ENCODE measurements around the gene TNIK. TPM values are rescaled to one million over a fixed set of nuclear protein-coding genes. Genes with fewer than 3 reads are reported as not detected.
"Not testable (repeated sequence)": the region's sequence is repeated elsewhere in the genome, so short reads cannot be mapped to it uniquely, and the experiment has no call there.

The TNIK gene
- total RNA-seq, 1 experiment from 2014 or later: 5.5 TPM

DNA sequence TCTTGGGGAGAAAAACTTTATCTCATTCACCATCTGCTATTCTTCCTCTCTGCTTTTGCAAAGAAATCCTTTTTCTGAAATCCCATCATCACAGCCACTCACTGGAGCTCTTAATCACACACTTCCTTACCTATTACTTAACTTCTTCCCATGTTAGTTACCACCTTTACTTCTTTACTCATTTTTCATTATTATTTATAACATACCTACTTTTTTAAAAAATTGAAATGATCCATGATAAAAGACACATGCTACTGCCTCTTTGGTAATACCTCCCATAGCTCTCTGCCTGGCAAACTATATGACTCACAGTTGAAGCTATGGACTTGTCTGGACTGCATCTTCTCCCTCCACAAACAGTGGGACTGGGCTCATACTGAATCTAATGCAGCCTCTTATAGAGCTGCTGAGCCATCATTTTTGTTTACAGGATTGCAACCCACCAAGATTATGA, 150.3 kb downstream of the TNIK start:
- peak; percentile 39 for DNase-seq (ENCODE audit: low spot score)

DNA sequence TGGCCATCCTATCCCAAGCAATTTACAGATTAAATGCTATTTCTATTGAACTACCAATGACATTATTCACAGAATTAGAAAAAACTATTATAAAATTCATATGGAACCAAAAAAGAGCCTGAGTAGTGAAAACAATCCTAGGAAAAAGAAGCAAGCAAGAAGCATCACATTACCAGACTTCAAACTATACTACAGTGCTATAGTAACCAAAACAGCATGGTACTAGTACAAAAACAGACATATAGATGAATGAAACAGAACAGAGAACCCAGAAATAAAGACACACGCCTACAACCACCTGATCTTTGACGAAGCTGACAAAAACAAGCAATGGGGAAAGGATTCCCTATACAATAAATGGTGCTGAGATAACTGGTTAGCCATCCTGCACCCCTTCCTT, 152.2 kb downstream of the TNIK start:
- DNase-seq (ENCODE audit: low spot score): no peak

DNA sequence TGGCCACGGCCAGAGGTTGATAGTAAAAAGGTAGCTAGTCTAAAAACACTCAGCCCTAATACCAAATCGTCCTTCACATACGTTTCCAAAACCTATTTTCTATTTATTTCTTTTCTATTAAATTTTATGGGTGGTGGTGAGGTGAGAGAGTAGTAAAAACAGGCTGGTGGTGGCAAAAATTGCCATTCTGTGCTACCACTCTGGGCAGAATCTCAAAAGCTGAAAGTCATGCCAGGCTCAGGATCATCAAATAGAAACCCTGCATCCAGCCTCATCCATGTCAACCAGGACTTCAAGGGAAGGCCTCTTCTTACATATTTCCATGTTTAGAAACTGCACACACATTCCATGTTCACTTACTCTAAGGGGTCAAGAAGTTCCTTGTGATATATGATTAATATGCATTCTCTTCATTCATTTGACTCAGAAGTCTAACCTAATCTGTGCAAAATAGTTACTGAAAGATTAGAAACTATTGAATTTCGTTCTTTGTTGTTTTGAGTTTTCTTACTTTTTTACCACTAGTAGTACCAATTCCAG, 153.1 kb downstream of the TNIK start:
- DNase-seq (ENCODE audit: low spot score): no peak

DNA sequence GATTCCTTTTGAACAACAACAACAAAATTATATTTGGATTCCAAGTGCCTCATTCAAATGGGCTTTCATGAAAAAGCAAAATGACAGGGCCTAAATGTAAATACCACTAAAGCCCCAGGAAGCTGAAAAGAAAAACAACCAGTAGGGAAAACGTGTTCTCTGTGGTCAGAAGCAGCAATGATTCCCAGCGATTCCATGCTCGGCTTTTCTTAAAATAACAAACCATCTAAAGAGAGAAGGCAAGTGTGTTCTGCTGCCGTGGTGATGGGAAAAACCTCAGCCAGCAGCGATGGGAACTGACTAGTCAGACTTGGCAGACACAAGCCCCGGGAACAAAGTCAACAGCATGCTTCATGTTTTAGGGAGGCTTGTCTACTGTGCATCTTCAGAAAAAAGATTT, 153.6 kb downstream of the TNIK start:
- DNase-seq (ENCODE audit: low spot score): peak; percentile 92

DNA sequence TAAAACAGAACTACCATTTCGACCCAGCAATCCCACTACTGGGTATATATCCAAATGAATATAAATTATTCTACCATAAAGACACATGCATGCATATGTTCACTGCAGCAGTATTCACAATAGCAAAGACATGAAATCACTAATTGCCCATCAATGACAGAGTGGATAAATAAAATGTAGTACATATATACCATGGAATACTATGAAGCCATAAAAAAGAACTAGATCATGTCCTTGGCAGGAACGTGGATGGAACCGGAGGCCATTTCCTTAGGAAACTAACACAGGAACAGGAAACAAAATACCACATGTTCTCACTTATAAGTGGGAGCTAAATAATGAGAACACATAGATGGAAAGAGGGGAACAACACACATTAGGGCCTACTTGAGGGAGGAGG, 154.4 kb downstream of the TNIK start:
- DNase-seq (ENCODE audit: low spot score): not testable (repeated sequence)

DNA sequence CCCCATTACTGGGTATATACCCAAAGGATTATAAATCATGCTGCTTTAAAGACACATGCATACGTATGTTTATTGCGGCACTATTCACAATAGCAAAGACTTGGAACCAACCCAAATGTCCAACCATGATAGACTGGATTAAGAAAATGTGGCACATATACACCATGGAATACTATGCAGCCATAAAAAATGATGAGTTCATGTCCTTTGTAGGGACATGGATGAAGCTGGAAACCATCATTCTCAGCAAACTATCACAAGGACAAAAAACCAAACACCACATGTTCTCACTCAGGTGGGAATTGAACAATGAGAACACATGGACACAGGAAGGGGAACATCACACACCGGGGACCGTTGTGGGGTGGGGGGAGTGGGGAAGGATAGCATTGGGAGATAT, 155.7 kb downstream of the TNIK start:
- not testable (repeated sequence) for DNase-seq (ENCODE audit: low spot score)

DNA sequence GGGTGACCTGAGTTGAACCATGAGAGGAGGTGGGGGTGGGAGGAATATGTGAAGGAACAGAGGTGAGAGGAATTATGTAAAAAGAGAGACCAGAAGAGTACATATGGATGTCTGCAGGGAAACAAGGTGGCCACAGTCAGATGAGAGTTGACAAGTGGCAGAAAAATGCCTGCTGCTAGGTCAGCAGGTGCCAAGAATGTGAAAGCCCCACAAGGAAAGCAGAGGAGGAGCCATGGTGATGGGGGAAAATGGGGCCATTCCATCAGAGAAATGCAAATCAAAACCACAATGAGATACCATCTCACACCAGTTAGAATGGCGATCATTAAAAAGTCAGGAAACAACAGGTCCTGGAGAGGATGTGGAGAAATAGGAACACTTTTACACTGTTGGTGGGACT, 156.2 kb downstream of the TNIK start:
- DNase-seq (ENCODE audit: low spot score): not testable (repeated sequence)

DNA sequence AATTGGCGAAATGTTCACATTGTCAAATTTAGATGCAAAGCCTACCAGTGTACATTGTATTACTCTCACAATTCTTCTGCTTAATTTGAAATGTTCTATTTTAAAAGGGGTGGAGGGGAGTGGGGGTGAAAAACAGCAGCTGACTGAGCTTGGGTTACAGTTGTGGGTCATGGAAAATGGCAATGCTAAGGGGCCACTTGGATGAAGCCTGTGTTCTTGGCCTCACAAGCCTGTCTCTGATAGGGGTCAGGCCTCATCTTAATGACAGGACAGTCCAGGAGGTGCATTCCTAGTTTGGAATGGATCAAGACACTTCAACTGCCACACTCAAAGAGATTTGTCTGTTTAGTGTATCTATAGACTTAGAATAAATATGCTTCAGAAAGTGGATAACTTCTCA, 158.2 kb downstream of the TNIK start:
- no peak for DNase-seq (ENCODE audit: low spot score)

DNA sequence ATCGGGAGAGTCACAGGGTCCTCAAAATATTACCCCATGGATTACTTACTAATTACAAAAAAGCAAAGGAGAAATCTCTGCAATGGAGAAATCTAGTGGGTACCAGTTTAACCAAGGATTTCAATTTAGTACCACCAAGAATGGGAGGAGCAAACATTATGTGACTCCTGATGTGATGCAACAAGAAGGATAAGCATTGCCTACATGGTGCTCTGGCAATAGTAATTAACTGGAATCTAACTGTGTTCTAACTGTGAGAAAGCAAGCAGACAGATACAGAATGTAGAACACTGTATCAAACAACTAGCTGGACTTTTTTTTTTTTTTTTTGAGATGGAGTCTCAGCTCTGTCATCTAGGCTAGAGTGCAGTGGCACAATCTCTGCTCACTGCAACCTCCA, 159.2 kb downstream of the TNIK start:
- DNase-seq (ENCODE audit: low spot score): no peak

DNA sequence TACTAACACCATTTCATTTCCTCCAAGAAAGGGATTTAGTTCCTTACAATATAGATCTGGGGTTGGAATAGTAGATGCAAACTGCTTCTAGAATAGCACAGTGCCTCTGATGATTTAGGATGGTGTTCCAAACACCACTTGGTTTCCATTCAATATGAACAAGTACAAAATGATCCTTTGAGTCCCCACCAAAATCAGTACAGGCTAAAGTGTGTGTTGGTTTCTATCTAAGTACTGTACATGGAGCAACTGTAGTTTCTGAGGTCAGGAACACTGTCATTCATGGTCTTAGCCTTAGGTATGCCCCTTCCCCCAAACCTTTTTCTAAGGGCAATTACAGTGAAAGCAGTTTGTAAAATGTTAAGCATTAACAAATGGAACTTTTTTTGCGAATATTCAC, 162.3 kb downstream of the TNIK start:
- DNase-seq (ENCODE audit: low spot score): no peak

DNA sequence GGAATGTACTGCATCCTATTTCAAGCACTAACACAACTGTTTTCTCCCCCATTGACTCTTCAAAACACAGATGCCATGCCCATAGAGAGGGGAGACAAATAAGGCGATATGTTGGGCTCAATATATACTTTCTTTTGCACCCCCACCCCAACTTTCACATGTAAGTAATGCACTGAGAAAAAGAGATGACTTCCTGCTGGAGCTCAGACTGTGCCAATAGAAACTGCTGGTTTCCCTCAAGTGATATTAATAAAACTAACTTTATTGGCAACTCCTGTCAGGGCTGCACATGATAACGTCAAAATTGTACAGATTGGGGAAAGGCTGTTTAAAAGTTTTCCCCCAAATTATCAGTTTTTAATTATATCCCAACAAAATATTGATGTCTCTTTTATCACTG, 163.0 kb downstream of the TNIK start:
- no peak for DNase-seq (ENCODE audit: low spot score)

DNA sequence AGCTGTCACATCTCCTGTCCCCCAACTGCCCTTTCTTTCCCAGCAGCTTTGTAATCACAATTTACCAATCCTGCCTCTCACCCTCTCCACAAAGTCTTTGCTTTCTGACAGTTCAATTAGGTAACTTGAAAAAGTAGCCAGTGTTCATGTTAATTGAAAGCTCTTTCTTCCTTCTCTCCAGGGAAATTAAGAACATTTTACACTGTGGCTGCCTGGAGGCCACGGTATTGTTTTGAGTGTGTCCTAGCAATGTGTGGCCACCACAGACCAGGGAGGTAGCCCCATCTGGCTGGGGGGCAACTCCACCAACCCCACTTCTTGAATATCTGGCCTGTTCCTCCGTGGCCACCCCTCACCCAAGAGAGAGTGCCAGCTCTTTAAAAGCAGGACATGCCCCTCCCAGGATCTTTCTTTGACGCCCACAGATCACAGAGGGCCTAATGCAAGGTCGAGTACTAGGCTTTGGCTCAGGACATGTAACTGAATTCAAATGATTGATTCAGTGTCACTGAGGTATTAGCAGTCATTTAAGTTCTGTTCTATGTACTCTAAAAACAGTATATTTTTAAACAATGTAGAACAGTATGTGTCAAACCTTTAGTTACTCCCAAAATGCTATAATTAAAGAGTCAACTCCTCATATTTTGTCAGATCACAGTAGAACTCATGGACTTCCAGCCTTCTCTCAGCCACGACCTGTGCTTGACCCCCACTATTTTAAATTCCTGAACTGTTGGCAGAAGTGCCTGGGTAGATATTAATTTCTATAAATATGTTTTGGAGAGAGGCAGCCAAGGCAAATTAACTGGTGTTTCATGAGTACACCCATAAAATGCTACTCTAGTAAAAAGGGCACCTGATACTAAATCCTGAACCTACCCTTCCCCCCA, 164.5 kb downstream of the TNIK start:
- no peak for DNase-seq (ENCODE audit: low spot score)

DNA sequence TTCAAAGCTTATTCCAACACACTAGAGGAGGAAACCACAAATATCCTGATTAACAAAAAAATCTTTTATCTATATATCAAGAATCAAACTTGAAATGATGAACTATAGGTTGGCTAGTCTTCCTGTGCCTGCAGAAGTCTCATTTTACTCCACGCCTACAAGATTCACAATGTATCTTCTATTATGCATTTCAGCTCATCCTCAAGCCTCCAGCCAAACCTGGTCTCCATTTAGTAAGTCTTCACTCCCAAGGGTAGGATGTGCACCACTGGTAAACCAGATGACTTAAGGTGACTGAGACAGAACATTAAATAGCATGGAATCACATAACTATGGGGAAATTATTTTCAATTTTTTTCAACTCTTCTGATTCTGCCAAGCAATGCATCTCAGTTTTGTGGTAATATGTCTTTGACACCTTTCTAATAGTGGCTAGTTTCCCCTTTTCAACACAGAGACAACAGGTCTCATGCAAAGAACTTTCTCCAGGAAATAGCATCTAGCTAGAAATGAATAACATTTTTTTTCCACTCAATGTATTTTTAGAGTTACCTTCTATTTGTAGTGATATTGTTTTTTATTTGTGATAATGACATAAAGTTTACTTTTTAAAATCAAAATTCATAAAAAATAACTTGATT, 166.9 kb downstream of the TNIK start:
- DNase-seq (ENCODE audit: low spot score): no peak

DNA sequence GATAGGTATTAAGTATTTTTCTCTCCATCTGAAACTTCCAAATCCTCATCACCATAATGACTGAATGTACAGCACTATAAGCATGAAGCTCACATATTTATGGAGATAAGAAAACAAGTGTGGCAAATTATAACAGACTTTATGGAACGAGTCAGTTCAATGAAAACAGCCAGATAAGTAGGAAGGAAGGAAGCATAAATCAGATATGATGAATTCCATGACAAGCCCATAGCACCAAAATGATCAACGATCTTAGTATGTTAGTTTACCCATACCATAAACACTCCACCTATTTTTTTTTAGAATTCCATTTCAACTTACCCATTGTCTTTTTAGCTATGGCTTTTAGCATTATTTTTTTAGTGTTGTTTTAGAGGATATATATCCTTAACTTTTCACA, 169.5 kb downstream of the TNIK start:
- no peak for DNase-seq (ENCODE audit: low spot score)

DNA sequence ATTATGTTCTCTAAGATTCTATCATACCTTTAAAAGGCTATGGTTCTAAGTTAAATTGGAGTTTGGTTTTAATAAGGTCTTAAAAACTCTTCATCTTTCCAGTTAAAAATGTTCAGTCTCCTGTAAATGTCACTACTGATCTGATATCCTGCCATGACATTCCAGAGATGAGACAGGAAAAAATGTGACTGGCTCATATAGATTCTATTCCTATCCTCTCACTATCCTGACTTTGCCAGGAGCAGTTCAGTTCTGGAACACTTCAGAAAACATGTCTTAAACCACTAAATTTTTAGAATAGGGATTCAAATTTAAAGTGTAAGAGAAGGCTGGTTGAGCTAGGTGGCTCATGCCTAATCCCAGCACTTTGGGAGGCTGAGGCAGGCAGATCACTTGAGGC, 170.9 kb downstream of the TNIK start:
- DNase-seq (ENCODE audit: low spot score): no peak

DNA sequence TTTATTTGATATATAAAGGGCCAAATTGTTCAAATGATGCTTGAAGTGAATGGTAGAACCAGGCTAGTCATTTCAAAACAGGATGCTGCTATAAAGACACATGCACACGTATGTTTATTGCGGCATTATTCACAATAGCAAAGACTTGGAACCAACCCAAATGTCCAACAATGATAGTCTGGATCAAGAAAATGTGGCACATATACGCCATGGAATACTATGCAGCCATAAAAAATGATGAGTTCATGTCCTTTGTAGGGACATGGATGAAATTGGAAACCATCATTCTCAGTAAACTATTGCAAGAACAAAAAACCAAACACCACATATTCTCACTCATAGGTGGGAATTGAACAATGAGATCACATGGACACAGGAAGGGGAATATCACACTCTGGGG, 172.4 kb downstream of the TNIK start:
- DNase-seq (ENCODE audit: low spot score): not testable (repeated sequence)

DNA sequence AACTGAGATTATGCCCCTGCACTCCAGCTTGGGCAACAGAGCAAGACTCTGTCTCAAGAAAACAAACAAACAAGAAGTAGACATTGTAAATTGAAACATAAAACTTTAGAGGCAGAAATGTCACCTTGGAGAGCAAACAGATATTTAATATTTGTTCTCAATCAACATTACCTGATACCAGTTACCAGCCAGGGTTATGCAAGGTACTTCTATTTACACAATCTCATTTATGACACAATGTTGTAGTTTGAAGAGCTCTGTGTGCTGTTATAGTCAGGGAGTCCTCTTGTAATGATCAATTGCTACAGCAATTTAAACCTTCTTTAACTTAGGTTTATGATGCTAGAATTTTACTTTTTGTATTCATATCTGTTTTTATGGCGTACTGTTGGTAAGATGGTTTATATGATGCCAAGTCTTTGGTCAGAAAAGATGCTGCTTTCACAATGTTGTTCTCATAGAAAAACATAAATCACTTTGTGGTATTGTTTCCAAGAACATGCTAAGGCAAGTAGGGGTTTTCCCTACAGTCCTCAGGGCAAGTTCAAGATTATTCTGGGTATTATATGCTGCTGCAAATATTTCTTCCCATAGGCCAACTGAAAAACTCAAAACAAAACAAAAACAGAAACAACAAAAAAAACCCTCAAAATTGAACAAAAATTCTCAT, 173.5 kb downstream of the TNIK start:
- DNase-seq (ENCODE audit: low spot score): no peak

DNA sequence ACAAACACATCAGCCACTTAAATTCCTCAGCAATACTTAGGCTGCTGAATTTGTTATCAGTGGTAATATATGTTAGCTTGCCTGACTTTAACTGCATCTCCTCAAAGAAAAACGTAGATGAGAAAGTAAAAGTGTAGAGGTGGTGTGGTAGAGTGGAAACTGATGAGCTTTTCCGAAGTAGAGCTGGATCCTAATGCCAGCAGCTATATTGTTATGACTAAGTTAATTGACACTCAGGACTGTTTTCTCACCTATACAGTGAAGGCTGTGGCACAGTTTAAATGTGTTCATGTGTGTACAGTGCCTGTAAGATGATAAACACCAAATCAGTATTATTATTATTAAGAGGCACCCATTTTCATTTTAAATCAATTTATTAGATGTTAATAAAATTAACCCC, 174.9 kb downstream of the TNIK start:
- DNase-seq (ENCODE audit: low spot score): no peak

DNA sequence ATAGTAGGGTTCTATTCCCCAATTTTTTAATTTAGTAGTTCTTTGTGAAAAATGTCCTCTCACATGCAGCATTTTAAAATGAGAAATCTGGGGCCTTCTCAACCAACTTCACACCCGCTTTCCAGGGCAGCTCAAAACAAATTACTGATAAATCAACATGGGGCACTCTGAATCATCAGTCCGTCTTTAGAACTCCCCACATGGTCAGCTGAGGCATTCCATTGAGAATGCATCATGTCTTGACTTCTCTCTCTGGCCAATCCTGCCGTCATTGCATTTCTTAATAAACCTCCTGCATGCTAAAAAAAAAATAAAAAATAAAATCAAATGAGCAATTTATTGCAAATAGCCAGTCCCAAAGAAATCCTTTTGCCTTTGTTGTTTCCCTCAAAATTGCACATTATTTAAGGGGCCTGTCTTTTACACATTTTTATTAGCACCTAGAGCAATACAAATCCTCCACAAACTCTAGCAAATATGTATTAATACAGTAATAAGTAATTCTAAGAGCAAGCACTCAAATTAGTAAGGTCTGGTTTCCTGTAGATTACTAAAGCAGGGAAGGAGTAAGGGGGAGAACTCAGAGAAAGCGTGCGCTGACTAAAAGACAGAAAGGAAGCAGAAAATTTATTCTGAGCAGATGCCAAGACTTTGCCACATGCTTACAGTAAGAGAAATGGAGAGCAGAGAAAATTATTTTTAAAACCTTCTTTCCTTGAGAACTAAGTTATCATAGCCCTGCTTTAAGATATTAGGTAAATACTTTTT, 175.7 kb downstream of the TNIK start:
- peak; percentile 85 for DNase-seq (ENCODE audit: low spot score)

DNA sequence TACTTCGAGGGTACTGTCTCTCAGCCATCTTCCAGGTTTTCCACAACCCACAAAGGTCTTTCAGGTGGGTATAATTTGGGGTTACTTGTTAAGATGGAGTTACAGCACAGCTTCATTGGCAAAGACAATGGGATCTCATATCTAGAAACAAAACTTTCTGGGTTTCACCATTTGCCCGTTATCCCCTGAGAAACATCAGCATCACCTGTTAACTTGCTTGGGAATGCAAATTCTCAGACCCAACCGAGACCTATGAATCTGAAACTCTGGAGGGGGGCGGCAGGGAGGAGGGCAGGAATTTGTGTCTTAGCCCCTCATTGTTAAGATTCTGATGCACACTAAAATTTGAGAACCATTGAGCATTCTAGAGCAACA, 176.4 kb downstream of the TNIK start:
- DNase-seq (ENCODE audit: low spot score): no peak

DNA sequence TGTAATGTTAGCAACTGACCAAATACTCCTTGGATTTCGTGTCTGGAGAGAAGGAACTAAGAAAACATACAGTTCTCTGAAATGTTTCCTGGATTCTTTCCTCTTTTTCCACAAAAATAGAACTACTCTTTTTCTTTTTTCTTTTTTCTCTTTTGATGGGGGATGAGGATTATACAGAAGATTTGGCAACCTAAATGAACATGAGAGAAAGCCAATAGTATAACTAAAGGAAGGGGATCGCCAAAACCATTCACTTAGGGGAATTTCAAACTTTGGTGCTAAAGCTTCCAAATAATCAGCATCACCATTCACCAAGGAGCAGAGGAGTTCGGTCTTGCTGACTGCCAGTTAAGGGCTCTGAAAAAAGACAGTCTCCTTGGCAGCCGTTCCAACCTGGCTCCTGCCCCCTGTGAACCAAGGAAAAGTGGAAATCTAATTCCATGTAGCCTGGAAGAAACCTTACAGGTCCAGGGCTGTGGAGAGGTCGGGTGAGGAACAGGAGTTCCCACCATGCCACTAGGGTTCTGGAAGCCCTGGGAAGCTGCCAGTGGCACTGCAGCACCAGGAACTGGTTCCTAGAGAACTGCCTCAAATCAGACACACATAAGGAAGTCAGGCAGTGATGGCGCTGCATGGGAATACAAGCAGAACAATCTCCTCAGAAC, 176.9 kb downstream of the TNIK start:
- no peak for DNase-seq (ENCODE audit: low spot score)

Data from H4 (cell line).